Bronchial epithelial cell (primary cell): Measurements from ENCODE around the gene EXOG. TPM values are rescaled to one million over a fixed set of nuclear protein-coding genes. Genes with fewer than 3 reads are reported as not detected.

ENCODE experiments used
- DNase-seq: peaks from one replicate; pipeline ENCODE4 v3.0.0-alpha.2; 2010; ENCODE audit warnings: low read depth
- FAIRE-seq: peaks from 2 replicates; lab custom pipeline; 2011; peaks lifted over from hg19 to GRCh38; lab: Jason Lieb, UNC
- H3K27me3 ChIP-seq: 2 replicates; pipeline ENCODE4 v1.5.1; 2011; ENCODE audit warnings: low read length; ENCODE audit not compliant: control insufficient read depth, insufficient read depth
- H3K36me3 ChIP-seq: 2 replicates; pipeline ENCODE4 v1.5.1; 2011; ENCODE audit warnings: low read length; ENCODE audit not compliant: control insufficient read depth, insufficient read depth
- H3K4me3 ChIP-seq: 2 replicates; pipeline ENCODE4 v1.5.1; 2011; ENCODE audit warnings: mild to moderate bottlenecking, low read depth, low read length, control low read depth
- CTCF ChIP-seq: IDR thresholded peaks from 2 replicates; pipeline ENCODE4 v1.5.1; 2011; ENCODE audit warnings: mild to moderate bottlenecking, moderate library complexity, low read length, control low read depth, inconsistent platforms; ENCODE audit not compliant: insufficient read depth, severe bottlenecking
- total RNA-seq: library from RNA; depleted of rRNA; stranded (reverse); fragments of >200 nt; gene quantifications from 2 replicates; pipeline ENCODE4 v1.2.1, GENCODE V29; 2014

Gene EXOG
- total RNA-seq, 1 donor from 2014 or later, result 5.8 TPM

- TF ChIP-seq CTCF, result no peak
- Histone ChIP-seq H3K36me3 (no peaks in the 10 kb centered on the region), H3K4me3 (no peak overlapping the region), H3K27me3 (no peaks in the 10 kb centered on the region)
- DNase-seq (no peak), FAIRE-seq (no peak)
Observed at GRCh38 chr3:38471260-38471857, 24.8 kb upstream of the EXOG start.

- DNase-seq, result no peak
- no peak for TF ChIP-seq CTCF
- FAIRE-seq, result no peak
- Histone ChIP-seq H3K27me3 (no peaks in the 10 kb centered on the region), H3K4me3 (no peak overlapping the region), H3K36me3 (no peaks in the 10 kb centered on the region)
Observed at GRCh38 chr3:38472342-38472741, 23.8 kb upstream of the EXOG start.

- TF ChIP-seq CTCF, result no peak
- no peaks in the 10 kb centered on the region for H3K27me3 ChIP-seq
- no peak for DNase-seq
- H3K4me3 ChIP-seq, result no peak overlapping the region
- no peaks in the 10 kb centered on the region for H3K36me3 ChIP-seq
- FAIRE-seq, result no peak
Observed at GRCh38 chr3:38473229-38473628, 22.9 kb upstream of the EXOG start.

GRCh38 chr3:38474928-38475605 lies 21.1 kb upstream of the EXOG start:
- H3K36me3 ChIP-seq, result peaks cover 2% of the 10 kb centered on the region
- FAIRE-seq, result no peak
- TF ChIP-seq CTCF, result no peak

GRCh38 chr3:38475716-38476115 lies 20.4 kb upstream of the EXOG start:
- peaks cover 3% of the 10 kb centered on the region for H3K36me3 ChIP-seq
- no peak overlapping the region for H3K4me3 ChIP-seq
- H3K27me3 ChIP-seq, result no peaks in the 10 kb centered on the region
- TF ChIP-seq CTCF, result no peak
- no peak for FAIRE-seq
- DNase-seq, result no peak

More at GRCh38 chr3:38474928-38475605, 21.1 kb upstream of the EXOG start:
- H3K4me3 ChIP-seq, result no peak overlapping the region
- no peak for DNase-seq
- no peaks in the 10 kb centered on the region for H3K27me3 ChIP-seq
